SH-SY5Y (cell line): ENCODE results near the gene LSM4.

Source experiments
- GATA2 ChIP-seq: IDR thresholded peaks from 2 replicates; pipeline ENCODE4 v1.6.1; 2011; ENCODE audit warnings: mild to moderate bottlenecking, low read depth, low read length
- GATA3 ChIP-seq: IDR thresholded peaks from 2 replicates; pipeline ENCODE4 v1.6.1; 2011; ENCODE audit warnings: low read depth, mild to moderate bottlenecking, low read length, moderate library complexity

GRCh38 chr19:18338541-18338940 lies 15.7 kb upstream of the LSM4 start:
- no peak for TF ChIP-seq GATA3
- no peak for TF ChIP-seq GATA2
